CD4-positive, alpha-beta T cell treated with Interleukin-2 at 100 ng/mL for 4 hours (primary cell): ENCODE data around the gene ELAPOR2.
"Not testable (repeated sequence)": the region's sequence is repeated elsewhere in the genome, so short reads cannot be mapped to it uniquely, and the experiment has no call there.

Source experiments
- DNase-seq: peaks from one replicate; pipeline ENCODE4 v3.0.0-alpha.2; 2020; ENCODE audit warnings: low spot score

ELAPOR2 gene, protein sequence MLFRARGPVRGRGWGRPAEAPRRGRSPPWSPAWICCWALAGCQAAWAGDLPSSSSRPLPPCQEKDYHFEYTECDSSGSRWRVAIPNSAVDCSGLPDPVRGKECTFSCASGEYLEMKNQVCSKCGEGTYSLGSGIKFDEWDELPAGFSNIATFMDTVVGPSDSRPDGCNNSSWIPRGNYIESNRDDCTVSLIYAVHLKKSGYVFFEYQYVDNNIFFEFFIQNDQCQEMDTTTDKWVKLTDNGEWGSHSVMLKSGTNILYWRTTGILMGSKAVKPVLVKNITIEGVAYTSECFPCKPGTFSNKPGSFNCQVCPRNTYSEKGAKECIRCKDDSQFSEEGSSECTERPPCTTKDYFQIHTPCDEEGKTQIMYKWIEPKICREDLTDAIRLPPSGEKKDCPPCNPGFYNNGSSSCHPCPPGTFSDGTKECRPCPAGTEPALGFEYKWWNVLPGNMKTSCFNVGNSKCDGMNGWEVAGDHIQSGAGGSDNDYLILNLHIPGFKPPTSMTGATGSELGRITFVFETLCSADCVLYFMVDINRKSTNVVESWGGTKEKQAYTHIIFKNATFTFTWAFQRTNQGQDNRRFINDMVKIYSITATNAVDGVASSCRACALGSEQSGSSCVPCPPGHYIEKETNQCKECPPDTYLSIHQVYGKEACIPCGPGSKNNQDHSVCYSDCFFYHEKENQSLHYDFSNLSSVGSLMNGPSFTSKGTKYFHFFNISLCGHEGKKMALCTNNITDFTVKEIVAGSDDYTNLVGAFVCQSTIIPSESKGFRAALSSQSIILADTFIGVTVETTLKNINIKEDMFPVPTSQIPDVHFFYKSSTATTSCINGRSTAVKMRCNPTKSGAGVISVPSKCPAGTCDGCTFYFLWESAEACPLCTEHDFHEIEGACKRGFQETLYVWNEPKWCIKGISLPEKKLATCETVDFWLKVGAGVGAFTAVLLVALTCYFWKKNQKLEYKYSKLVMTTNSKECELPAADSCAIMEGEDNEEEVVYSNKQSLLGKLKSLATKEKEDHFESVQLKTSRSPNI

DNA sequence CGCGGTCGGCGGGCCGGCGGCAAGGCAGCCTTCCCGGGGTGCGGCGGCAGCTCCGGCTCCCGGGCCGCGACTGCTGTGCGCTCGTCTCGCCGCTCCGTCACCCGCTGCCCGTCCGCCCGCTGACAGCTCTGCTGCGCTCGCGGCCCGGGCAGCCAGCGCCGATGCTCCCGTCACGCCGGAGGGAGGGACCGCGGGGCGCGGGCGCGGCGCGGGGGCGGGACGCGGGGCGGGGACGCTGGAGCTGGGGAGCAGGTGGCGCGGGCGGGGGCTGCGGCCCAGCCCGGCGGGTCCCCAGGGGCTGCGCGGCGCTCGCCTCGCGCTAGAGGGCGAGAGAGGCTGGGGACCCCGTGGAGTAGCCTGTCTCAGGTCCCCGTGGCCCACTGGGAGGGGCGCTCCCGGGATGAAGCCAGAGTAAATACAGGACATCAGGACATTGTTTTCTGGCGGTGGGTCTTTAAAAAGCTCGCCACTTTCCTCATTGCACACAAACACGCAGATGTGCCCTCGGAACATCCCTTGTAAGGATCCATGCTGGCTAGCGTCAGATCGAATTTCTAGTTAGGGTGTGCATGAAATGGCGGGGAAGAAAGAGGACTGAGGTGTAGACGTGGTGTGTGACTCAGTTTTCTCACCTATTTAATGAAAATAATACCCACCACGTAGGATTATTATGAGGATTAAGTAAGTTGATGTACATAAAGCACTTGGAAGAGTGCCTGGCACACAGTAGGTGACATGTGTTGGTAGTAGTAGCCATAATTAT is at the start of gene ELAPOR2:
Gene ELAPOR2, minus strand, starts transcription at position 130 of the 763 bp plus-strand sequence. CDS start 141 bp downstream, outside the sequence.
- DNase-seq = peak; percentile 77

DNA sequence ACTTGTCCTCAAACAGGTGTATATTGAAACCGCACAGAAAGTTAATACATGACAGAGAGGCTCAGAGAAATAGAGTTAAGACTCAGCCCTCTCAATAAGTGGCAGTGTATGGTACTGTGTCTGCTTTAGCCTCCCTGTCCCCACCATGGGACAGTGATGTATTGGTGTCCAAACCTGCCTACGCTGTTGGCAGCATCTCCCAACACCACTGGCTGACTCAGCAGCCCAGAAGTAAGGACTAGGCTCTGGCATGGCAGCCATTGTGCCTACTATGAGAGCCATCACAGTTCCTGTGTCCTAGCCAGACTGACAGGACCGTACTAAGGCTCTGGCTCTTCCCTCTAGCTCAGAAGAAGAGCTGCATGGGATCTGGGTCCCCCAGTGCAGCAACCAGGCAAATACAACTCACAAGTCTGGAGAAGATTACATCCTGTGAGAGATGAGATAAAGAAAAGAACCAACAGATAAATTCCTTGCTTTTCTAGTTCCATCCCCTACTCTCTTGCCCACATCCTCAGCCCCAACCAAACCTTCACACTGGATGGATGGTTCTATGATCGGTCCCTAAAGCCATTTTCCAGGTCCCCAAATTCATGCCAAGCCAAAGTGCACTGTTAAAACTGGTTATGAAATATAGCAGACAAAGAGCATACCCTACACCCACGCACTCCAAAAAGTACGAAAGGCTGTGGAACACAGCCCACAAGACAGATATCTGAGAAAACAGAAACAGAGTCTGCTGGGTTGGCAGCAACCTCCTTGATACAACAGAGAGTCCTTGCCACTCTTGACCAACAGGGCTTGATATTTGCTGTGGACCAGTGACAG is 48.7 kb upstream of the ELAPOR2 start:
- no peak for DNase-seq

DNA sequence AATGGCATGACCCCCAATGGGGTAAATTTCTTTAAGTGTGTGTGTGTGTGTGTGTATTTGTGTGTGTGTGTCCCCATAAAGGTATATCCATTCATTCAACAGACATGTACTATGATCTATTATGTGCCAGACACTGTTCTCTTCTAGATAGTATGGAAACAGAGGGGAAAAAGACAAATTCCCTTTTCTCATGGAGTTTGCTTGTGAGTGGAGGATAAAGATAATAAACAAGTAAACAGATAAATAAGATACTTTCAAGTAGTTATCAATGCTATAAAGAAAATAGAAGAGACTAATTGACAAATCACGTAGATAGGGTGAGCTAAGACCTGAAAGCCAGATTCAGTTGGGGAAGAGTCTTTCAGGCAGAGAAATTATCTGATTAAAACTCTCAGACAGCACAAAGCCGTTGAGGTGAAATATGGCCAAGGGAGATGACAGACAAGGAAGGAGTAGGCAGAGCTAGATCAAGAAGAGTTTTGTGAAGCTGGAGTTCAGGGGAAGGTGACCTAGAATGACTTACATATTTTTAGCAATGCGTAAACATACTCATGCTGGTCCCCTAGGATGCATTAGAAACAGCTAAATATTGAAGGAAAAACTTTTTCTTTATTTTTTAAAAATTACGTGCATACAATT is 47.6 kb upstream of the ELAPOR2 start:
- DNase-seq = no peak

DNA sequence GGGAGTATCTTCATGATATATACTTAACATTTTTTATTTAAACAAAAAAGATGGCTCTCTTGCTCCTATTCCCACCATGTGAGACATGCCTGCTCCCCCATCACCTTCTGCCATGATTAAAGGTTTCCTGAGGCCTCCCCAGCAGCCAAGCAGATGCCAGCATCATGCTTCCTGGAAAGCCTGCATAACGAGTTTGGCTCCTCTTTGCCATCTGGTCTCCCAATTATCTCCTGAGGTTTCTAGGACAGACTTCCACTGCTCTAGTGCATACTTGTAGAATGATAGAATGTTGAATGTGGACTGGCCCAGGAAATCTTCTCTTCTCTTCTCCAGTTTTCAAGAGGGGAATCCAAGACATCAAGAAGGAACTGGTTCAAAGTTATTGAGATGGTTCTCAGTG is 45.9 kb upstream of the ELAPOR2 start:
- DNase-seq = no peak

DNA sequence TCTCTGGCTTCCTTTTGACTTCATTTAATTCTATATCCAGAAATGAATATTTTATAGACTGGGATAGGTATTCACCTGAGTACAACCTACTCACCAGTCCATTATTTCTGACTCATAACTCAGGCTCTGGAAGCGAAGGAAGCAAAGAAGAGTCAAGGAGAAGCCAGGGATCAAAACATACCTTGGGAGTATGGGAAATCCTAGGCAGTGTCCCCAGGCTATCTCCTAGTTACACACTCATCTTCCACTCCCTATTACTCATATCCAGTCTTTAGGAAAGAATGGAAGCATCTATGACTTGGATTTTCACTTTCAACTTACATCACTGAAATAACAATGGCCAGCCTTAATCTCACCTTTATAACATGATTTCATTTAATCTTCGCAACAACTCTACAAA is 40.9 kb upstream of the ELAPOR2 start:
- no peak for DNase-seq

DNA sequence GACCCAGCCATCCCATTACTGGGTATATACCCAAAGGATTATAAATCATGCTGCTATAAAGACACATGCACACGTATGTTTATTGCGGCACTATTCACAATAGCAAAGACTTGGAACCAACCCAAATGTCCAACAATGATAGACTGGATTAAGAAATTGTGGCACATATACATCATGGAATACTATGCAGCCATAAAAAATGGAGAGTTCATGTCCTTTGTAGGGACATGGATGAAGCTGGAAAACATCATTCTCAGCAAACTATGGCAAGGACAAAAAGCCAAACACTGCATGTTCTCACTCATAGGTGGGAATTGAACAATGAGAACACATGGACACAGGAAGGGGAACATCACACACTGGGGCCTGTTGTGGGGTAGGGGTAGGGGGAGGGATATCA is 37.9 kb upstream of the ELAPOR2 start:
- not testable (repeated sequence) for DNase-seq

DNA sequence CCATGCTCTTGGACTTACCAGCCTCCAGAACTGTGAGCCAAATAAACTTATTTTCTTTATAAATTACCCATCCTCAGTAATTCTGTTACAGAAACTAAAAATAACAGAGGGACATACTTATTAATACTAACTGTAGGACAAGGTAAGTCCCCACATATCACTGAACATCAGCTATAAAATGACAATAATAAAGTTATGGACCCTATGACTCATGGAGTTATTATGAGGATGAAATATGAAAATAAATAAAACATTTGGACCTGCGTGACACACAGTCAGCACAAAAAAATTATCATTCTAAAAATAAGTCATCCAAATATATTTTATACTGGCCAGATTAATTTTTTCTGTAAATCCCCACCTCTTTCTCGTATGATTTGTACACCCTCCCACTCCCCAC is 34.9 kb upstream of the ELAPOR2 start:
- no peak for DNase-seq

DNA sequence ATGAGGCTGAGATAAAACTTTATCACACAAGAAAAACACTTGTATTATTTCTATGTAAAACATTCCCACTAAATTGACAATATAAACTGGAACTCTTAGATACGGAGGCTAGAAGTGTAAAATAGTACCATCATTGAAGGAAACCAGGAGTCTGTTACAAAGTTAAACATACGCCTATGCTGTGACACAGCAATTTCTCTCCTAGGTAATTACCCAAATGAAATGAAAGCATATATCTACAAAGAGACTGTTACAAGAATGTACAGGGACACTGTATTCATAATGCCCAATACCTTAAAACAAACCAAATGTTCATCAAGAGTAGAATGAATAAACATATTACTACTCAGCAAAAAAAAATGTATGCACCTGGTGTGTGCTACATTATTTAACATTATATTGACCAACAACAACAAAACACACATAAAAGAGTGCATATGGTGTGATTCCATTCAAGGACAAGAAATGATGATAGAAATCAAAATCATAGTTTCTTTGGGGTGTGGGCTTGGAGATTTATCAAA is 33.2 kb upstream of the ELAPOR2 start:
- no peak for DNase-seq

DNA sequence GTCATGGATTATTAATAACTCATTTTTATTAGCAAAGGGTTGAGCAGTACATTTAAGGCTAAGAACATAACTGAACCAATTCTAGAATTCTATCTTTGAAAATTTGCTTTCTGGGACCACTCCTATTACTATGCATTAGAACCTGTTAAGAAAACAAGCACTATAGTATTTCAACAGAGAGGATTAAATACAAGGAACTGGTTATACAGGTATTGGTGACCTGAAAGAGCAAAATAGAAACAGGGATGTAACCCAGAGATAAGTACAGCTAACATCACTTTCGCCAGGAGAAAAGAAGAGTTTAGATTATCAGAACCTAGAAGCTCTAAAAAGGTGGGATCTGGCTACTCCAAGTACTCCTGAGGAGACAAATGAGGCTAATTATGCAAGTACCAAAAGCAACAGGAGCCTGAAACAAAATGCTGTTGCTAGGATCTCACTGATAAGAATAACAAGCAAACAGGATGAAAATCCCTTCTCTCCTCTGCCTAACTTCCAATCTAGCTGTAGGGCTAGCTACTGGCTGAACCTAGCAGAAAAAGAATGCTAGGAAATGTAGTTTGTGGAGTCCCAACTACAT is 32.1 kb upstream of the ELAPOR2 start:
- no peak for DNase-seq

DNA sequence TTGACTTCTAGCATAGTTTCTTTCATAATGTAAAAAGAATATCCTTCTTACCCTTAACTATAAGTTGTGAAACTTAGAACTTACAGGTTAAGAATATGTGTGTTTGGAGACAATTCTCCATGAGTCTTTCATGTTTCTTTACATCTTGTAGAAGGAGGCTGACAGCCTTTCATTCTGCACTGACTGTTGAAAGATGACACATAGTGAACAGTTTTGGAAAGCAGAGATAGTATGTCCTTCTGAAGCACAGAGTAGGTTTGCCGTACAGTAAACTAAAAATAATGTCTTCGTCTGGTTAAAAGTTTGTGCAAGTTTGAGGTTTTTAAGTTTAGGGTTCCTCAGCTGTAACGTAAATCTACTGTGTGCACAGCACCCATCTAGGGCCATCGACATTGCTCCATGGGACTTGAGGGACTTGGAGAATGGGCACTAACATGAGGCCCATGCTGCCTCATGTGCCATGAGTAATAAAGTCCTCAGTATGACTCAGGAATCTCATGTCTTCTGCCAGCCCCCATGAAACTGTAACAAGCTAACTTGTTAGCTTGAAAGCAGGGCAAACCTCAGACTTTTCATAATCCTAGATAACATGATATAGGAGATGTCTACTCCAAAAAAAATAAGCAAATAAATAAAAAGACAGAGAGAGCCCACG is 24.5 kb upstream of the ELAPOR2 start:
- no peak for DNase-seq

DNA sequence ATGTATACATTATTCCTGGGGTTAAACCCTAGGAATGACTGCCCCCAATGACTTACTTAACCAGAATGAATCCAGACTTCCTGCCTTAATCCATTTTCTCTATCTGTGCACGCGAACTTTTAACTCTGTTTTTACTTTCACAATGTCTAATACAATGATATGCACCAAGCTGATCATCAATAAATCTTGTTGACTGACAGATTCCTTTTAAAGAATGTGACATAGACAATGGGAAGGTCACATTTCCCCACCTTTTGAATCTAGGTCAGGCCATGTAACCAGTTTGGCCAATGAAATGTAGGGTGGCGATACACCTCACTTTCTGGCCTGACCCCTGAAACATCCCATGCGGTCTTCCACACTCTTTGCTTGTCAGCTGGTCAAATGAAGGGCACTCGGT is 23.2 kb upstream of the ELAPOR2 start:
- DNase-seq = no peak

DNA sequence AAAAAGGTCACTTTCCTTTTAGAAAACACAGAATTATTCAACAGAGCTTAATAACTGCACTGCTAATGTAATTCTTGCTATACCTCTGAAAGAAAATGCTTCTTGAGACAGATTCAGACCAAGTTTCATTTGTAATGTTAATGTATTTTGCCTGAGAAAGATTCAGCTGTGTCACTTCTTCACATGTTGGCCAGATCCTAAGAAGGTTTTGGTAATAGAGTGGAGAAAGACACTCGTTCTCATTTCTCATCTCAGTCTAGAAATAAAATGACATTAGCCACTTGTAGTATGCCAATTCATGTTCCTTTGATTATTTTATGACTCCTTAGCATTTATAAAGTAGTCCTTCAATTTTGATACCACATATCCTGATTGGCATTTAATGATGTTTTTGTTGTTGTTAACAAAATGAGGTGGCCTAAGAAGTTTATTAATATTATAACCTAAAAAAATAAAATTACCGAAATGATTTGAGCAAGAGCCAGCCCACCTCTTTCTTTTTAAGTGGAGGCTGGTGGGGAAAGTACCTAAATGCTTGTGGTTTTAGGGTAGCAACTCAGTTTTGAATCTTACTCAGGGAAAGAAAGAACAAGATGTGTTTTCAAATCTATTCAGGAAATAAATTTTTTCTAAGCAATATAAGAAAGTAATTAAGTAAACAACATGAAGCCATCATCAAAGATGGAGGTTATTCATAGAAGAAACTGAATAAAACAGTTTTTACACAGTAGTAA is 16.4 kb upstream of the ELAPOR2 start:
- DNase-seq = no peak

DNA sequence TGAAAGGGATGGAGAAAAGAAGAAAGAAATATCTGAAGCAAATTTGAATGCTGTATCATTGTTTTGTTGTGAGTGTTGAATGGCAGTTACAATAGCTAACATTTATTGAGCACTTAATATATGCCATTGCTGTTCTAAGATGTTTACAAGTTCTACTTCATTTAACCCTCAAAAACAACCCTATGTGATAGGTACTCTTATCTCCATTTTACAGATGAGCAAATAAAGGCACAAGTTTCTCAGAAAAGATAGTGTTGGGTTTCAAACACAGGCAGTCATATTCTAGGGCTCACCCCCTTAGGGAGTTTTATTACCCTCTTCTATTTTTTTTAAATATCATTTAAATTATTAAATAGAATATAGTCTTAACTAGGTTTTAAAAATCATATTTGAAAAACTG is 8.3 kb upstream of the ELAPOR2 start:
- DNase-seq = no peak

DNA sequence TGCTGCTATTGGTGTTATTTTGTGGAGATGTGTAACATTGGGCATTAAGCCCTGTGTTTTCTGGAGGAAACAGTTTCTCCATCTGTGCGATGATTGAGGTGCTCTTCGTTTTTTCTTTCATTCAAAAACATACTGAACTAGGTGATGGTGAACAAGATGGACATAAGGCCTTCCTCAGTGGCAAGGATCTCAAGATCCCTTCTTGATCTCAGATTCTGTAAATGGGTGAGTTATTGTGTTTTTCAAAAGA is 759 bp upstream of the ELAPOR2 start:
- DNase-seq = no peak

DNA sequence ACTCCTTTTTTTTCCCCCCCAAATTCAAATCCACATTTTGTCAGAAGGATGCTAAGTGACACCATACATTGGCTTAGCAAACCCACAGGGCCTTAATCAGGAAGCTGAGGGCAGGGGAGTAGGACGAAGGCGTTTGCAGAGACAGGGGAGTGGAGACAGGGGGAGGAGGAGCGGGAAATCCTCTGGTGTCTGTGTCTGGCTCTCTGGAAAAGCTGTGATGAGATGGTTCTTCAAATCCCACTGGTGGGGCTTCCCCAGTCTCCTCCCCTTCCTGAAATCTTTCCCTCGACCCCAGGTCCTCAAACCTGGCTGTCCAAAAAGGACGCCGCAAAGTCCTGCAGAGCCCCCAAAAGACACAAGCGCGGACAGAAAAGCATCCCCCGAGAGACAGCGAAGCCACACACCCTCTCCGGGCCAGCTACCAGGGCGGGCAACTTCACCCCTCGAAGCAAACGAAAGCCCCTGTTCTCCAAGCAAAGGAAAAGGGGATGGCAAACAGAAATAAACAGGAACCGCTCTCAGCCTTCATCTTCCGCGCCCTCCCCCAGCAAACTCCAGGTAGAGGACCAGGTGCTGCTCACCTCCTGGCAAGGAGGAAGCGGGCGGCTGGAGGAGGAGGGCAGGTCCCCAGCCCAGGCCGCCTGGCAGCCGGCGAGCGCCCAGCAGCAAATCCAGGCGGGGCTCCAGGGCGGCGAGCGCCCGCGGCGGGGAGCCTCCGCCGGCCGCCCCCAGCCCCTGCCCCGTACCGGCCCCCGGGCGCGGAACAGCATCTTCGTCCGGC is 520 bp downstream of the ELAPOR2 start:
- peak; percentile 14 for DNase-seq

DNA sequence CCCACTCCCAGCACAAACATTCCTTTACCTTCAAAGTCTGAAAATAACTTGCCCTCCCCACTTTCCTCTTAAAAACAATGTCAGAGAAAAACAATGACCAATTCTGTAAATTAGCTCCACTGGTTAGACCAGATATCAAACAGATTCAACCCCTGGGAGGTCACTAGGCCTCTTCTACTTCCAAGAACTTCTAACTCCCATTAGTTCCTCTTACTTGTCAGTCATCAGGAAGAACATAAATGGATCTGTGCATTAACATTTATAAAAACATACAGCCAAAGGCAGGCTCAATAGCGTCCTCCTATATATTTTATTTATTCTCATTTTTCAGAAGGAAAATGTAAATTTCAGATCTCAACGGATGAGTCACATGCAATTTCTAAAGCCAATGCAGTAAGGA is 2.2 kb downstream of the ELAPOR2 start:
- DNase-seq = no peak

DNA sequence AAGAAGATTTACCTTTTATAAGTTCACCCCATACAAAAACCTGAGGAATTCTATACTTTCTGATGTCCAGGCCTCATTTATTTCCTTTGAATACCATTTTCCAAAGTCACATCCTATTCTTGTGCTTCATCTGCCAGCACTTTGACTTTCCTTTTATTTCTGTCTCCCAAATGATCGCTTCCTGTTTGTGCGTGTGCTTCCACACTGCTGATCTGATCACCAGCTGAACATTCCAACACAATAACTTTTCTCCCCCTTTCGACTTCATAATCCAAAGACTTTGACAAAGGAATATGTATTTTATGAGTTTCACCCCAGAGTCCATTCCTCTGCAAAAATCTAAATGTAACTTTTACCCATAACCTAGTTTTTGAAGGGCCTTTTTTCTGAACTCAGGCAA is 3.1 kb downstream of the ELAPOR2 start:
- no peak for DNase-seq

DNA sequence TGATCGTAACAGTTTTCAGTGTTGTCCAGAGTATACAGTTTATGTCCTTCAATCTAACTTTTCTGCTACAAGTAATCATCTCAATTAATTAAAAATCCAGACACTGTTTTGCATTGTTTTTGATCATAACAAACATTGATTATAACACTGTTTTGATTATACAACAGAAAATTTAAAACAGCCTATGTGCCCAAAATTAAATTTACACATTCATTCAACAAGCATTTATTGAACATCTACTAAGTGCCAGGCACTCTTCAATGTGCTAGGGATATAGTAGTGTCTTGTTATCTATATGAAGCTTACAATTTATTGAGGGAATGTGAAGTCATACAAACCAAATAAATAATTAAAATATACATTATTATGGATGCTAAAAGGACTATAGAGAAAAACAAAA is 10.6 kb downstream of the ELAPOR2 start:
- no peak for DNase-seq
